IMR-90 (cell line): ENCODE measurements around the gene RHOU.

Experiments used
- CTCF ChIP-seq: conservative IDR thresholded peaks from 2 replicates; pipeline ENCODE4 v1.5.1; 2012; ENCODE audit warnings: mild to moderate bottlenecking, low read depth, low read length, improper control_type of control experiment
- POLR2A ChIP-seq: IDR thresholded peaks from 2 replicates; pipeline ENCODE4 v1.6.1; 2012; ENCODE audit warnings: mild to moderate bottlenecking, low read depth, low read length

DNA sequence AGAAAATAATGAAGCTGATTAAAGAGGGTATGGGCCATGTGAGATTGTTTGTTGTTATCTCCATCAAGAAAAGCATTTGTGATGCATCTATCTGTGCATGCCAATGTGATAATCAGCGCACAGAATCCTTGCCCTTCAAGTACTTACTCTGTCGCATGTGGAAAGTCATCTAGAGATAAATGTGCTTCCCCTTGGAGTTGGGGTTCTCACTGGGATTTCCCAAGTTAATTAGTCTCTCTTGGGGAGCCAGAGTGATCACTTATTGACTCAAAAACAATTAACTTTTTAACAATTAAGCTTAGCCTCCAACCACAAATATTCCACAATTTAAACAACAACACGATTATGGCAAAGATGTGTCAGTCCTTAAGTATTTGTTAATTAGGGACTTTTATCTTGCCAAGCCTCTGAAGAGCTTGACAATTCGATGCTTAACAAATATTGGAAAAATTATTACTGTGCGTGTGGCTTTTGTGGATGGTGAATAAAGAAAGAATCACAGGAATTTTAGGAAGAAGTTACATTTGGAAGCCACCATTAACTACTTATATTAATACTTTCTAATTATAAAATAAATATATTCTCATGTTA is 17.5 kb downstream of the RHOU start:
- TF ChIP-seq POLR2A (no peak), CTCF (no peak)
